Measurements from ENCODE around the gene SEL1L3.

Gene SEL1L3

DNA sequence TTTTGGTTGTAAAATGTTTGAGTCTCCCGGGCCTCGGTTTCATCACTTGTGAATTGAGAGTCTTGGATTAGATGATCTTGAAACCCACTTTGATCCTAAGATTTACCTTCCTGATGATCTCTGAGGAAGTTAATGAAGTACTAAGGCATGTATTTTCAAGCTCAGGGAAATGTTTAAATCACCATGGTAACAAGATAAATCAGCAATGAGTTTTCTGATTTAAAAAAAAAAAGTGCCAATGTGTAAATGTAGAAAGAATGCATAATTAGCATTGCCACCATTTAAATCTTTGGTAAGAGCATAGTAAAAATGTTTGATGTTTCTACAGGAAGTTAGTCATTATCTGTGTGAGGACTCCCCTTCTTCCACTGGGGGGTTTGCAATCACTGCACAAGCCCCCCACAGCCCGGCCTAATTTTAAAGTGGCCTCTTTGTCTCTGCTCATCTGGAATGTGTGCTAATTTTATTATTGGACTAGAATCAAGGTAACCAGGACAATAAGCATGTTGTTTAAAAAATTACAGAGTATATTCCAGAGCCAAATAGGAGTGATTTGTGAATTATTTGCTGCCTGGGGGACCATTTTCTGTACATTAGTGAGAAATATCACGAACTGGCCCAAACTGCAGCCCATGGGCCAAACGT, 113.5 kb downstream of the SEL1L3 start:
- Mint-ChIP-seq H3K27ac (no peak overlapping the region), H3K9me3 (no peaks in the 10 kb centered on the region), H3K4me3 (no peak overlapping the region), H3K4me1 (no peaks in the 10 kb centered on the region), H3K36me3 (peaks cover 45% of the 10 kb centered on the region)
- no peak for ATAC-seq
- DNase-seq (ENCODE audit: low spot score in 2 of 2) = no peak

DNA sequence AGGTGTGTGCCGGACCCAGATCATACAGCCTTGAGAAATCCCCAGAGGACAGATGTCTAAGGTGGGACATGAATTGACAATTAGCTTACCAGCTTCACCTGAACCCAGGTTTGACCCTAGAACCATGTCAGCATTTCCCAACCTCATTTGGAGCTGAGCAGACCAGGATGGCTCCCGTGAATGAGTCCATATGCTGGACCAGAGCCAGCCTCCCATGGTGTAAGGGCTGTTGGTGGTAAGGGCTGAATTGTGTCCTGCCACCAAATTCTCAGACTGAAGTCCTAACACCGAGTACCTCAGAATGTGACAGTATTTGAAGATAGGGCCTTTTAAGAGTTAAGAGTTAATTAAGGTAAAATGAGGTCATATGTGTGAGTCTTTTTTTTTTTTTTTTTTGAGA, 118.8 kb downstream of the SEL1L3 start:
- Mint-ChIP-seq H3K4me3 (no peak overlapping the region), H3K36me3 (peaks cover 12% of the 10 kb centered on the region), H3K4me1 (no peaks in the 10 kb centered on the region), H3K9me3 (no peaks in the 10 kb centered on the region), H3K27ac (no peak overlapping the region)
- no peak for ATAC-seq
- DNase-seq (ENCODE audit: low spot score in 2 of 2) = no peak

DNA sequence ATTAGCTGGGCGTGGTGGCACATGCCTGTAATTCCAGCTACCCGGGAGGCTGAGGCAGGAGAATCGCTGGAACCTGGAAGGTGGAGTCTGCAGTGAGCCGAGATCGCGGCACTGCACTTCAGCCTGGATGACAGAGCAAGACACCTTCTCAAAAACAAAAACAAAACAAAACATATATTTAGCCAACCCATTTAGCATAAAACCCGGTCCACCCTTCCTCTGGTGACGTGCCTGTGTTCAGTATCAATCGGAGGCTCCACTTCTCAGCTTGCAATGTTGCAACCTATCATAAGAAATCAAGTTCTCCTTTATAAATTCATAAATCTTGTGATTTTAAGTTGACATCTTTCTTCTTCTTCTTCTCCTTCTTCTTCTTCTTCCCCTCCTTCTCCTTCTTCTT, 133.2 kb downstream of the SEL1L3 start:
- Mint-ChIP-seq H3K4me3 (no peak overlapping the region), H3K4me1 (peaks cover 7% of the 10 kb centered on the region), H3K27ac (no peak overlapping the region), H3K36me3 (no peaks in the 10 kb centered on the region), H3K9me3 (no peaks in the 10 kb centered on the region)
- ATAC-seq = no peak
- DNase-seq (ENCODE audit: low spot score in 2 of 2) = no peak

DNA sequence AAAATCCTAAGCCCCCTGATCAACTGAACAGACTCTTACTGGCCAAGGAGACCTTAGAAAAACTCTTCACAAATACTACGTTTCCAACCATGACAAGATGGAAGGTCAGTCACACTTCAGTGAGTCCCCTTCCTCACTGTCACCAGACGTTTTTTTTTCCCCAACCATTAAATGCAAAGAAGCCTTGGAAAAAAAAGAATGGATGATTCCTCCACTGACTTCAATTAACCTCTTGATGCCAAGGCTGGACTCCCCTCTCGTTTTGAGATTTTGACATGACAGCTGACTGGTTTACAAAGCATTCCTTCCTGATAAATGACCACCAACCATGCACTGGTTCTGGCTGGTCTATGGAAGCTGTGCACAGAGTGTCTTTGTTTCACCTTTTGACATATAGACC, 133.9 kb downstream of the SEL1L3 start:
- no peak overlapping the region for H3K27ac Mint-ChIP-seq
- peaks cover 7% of the 10 kb centered on the region for H3K4me1 Mint-ChIP-seq
- no peaks in the 10 kb centered on the region for H3K36me3 Mint-ChIP-seq
- no peaks in the 10 kb centered on the region for H3K9me3 Mint-ChIP-seq
- ATAC-seq (no peak), DNase-seq (ENCODE audit: low spot score in 2 of 2) (no peak)
- no peak overlapping the region for H3K4me3 Mint-ChIP-seq

DNA sequence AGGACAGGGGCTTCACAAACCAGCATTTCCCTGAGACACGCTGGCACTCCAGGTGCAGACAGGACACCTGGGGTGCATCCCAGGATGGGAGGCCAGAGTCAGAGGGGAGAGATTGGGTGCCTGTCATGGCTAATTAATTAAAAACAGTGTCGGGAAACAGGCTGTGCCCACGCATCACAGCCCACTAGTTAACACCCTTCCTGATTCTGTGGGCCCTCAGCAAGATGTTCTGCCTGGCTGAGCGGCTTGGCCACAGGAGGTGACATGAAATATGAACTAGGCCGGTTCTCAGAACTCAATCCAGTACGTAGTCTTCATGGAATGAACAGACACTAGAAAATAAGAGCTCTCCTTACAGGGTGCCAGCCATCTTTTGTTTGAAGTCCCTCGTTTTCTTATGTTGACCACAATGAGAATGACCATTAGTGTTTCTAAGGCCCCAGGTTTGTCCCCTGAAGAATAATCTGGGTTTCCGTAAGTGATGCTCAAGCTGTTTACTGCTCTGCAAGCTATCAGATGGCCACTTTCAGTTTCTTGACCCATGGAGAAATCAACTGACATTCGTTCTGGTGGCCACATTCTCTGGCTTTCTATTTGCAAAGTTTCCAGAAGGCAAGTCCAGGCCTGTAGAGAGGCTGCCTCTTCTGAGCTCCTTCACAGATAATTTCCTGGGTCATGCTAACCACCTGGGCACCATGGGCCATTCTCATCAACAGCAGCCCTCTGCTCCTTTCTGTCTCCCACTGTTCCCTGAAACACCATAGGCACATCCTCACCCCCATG, 134.9 kb downstream of the SEL1L3 start:
- DNase-seq (ENCODE audit: low spot score in 2 of 2) (no peak), ATAC-seq (no peak)
- Mint-ChIP-seq H3K36me3 (no peaks in the 10 kb centered on the region), H3K9me3 (no peaks in the 10 kb centered on the region), H3K4me3 (no peak overlapping the region), H3K4me1 (peaks cover 7% of the 10 kb centered on the region), H3K27ac (no peak overlapping the region)

DNA sequence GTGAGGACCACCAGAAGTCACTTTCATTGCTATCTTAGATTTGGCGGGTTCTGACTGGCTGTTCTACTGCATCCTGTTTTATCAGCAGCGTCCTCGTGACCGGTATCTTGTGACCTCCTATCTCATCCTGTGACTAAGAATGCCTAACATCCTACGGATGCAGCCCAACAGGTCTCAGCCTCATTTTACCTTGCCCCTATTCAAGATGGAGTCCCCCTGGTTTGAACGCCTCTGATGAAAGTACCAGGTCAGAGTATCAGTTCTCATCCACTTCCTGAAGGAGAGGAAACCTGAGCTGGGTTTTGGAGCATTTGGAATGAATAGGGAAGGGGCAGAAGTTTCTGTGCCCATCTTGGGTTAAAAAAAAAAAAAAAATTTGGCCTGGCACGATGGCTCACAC, 136.9 kb downstream of the SEL1L3 start:
- Mint-ChIP-seq H3K36me3 (no peaks in the 10 kb centered on the region), H3K4me1 (peaks cover 7% of the 10 kb centered on the region), H3K9me3 (no peaks in the 10 kb centered on the region), H3K27ac (no peak overlapping the region), H3K4me3 (no peak overlapping the region)
- ATAC-seq (no peak), DNase-seq (ENCODE audit: low spot score in 2 of 2) (no peak)

DNA sequence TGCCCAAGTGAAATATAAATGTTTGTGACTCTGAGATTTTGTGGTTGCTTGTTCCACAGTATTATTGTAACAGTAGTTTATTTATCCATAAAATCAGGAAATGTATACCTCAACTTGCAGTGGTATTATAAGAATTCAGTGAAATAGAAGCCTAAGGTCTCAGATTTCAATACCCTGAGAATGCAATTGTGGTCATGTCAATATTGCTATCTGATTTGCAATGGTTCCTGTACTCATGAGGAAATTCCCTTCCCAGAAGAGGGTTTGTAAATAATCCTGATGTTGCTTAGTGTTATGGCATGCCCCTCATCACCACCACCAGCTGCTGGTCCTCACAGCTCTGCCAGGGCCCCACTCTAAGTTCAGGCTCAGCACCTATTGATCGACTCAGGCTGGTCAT, 139.4 kb downstream of the SEL1L3 start:
- no peak for DNase-seq (ENCODE audit: low spot score in 2 of 2)
- Mint-ChIP-seq H3K27ac (no peak overlapping the region), H3K4me1 (no peaks in the 10 kb centered on the region), H3K9me3 (no peaks in the 10 kb centered on the region), H3K4me3 (no peak overlapping the region), H3K36me3 (no peaks in the 10 kb centered on the region)
- ATAC-seq = no peak

DNA sequence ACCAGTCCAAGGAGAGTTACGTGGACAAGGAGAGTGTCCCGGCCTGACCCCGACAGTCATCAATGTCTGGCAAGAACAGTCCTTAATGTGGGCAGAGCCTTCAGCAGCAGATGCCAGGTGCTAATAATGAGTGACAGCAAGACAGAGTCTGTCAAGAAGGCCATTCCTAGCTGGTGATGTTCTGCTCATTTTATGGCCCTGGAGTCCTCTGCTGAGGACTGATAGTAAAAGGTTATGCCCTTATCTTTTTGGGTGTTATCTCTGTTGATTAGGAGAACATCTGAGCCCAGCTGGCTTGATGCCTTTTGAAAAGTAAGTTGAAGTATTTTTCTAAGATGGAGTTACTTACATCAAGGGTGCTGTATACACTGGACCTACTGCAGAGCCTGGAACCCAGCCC, 139.8 kb downstream of the SEL1L3 start:
- ATAC-seq (no peak), DNase-seq (ENCODE audit: low spot score in 2 of 2) (no peak)
- Mint-ChIP-seq H3K9me3 (no peaks in the 10 kb centered on the region), H3K4me3 (no peak overlapping the region), H3K4me1 (no peaks in the 10 kb centered on the region), H3K27ac (no peak overlapping the region), H3K36me3 (no peaks in the 10 kb centered on the region)

DNA sequence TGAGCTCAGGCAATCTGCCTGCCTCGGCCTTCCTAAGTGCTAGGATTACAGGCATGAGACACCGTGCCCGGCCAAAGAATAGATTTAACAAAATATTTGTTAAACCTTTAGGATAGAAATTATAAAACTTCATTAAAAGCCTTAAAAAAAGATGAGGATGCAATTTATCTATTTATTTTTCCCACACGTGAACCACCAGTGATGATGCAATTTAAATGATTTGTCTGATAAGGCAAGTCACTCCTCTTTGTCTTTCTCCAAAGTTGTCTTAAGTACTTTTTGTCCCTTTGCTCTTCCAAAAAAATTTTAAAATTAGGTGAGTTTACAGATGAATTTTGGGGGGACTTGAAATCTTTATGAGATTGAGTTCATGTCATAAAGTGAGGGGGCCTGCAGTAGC, 149.0 kb downstream of the SEL1L3 start:
- H3K27ac Mint-ChIP-seq = no peak overlapping the region
- H3K4me1 Mint-ChIP-seq = no peaks in the 10 kb centered on the region
- ATAC-seq = no peak
- H3K4me3 Mint-ChIP-seq = no peak overlapping the region
- H3K36me3 Mint-ChIP-seq = no peaks in the 10 kb centered on the region
- no peak for DNase-seq (ENCODE audit: low spot score in 2 of 2)
- peaks cover 2% of the 10 kb centered on the region for H3K9me3 Mint-ChIP-seq

DNA sequence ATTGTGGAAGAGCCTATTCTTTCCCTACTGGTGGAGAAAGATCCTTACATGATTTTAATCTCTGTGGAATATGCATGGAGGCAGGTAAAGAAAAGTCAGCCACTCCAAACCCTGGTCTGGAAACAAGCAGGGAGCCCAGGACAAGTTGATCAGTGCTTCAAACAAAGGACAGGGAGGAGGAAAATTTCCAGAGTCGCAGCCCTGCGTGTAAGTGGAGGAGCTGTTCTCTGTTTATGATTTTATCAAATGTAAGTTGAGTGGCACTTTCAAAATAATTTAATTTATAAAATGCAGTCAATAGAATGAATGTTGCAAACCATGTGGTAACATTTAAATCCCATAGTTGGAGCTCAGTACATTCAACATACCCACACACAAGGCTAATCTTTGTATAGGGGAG, 150.2 kb downstream of the SEL1L3 start:
- DNase-seq (ENCODE audit: low spot score in 2 of 2) = no peak
- Mint-ChIP-seq H3K27ac (no peak overlapping the region), H3K36me3 (no peaks in the 10 kb centered on the region), H3K4me1 (no peaks in the 10 kb centered on the region), H3K4me3 (no peak overlapping the region), H3K9me3 (peaks cover 2% of the 10 kb centered on the region)
- ATAC-seq = no peak

DNA sequence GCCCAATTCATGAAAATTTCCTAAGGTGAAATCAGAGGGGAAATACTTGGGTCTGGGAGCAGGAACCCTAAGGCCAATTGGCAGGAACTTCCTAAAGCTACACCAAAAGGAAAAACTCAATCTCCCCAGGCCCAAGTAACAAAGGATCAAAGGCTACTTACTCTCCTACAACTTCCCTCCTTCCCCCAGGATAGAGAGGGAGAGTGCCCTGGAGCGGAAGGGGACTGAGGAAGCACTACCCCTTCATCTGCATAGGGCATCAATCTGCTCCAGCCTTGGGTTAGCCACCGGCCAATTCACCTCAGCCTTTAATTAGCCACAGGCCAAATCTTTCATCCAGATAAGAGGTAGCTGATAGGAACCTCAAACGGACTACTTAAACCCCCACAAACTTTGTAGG, 152.2 kb downstream of the SEL1L3 start:
- DNase-seq (ENCODE audit: low spot score in 2 of 2) (no peak), ATAC-seq (no peak)
- Mint-ChIP-seq H3K36me3 (no peaks in the 10 kb centered on the region), H3K4me1 (no peaks in the 10 kb centered on the region), H3K9me3 (peaks cover 2% of the 10 kb centered on the region), H3K27ac (no peak overlapping the region), H3K4me3 (no peak overlapping the region)

DNA sequence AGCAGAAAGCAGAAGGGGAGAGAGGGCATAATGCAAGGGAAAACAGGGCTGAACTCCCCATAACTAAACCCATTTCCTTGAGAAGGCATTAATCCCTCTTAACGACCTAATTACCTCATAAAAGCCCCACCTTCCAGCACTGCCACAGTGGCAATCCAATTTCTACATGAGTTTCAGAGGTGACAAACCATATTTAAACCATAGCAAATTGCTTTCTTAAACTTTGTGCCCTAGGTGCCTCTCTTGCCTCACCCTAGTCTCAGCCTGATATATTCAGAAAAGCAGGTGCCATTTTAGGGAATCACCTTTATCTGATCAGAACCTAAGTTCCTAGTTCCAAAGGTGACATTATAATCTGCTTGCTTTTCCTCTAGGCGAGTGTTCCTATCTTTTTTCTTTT, 158.3 kb downstream of the SEL1L3 start:
- ATAC-seq (no peak), DNase-seq (ENCODE audit: low spot score in 2 of 2) (no peak)
- Mint-ChIP-seq H3K4me1 (no peaks in the 10 kb centered on the region), H3K4me3 (no peak overlapping the region), H3K36me3 (no peaks in the 10 kb centered on the region), H3K27ac (no peak overlapping the region), H3K9me3 (peaks cover 2% of the 10 kb centered on the region)

DNA sequence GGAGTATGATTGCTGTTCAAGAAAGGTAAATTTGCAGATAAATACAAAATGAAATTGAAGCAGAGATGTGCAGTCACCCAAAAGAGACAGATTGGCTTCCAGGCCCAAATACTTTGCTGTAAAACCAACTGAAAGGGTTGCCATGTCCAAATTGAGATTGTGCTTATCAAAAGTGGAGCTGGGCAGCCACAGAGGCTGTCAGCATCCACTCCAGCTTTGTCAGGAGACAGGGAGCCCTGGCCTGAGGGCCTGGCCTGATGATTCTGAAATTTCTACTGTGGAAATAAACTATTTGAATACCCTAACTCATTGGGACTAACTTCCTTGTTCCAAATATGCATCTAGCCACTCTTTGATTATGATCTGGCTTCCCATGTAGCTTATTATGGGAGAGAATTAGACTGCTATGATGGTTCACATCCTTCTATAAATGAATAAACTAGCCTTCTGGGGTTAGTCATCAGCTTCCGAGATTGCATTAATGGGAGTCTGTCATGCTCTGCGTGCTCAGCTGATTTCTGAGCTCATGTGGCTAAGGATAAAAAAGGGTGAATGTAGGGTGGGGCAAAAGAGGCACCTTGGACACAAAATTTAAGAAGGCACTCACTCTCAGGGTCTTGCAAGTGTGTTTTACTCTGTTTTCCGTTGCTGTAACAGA, 158.9 kb downstream of the SEL1L3 start:
- H3K27ac Mint-ChIP-seq = no peak overlapping the region
- H3K4me1 Mint-ChIP-seq = no peaks in the 10 kb centered on the region
- no peaks in the 10 kb centered on the region for H3K9me3 Mint-ChIP-seq
- ATAC-seq (no peak), DNase-seq (ENCODE audit: low spot score in 2 of 2) (no peak)
- H3K4me3 Mint-ChIP-seq = no peak overlapping the region
- no peaks in the 10 kb centered on the region for H3K36me3 Mint-ChIP-seq

DNA sequence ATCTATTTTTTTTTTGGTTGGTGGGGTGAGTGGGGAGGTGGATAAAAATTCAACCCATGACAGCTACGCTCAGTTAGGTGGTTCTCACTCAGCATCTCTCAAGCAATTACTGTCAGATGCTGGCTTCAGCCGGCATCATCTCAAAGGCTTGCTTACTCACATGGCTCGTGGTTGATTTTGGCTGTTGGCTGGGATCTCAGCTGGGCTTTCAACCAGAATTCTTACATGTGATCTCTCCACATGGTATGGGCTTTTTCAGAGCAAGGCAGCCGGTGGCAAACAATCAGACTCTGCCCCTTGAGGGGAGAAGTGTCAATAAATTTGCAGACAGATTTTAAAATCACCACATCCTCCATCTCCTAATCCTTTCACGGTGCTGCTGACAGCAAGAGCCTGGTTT, 159.9 kb downstream of the SEL1L3 start:
- H3K4me1 Mint-ChIP-seq = no peaks in the 10 kb centered on the region

DNA sequence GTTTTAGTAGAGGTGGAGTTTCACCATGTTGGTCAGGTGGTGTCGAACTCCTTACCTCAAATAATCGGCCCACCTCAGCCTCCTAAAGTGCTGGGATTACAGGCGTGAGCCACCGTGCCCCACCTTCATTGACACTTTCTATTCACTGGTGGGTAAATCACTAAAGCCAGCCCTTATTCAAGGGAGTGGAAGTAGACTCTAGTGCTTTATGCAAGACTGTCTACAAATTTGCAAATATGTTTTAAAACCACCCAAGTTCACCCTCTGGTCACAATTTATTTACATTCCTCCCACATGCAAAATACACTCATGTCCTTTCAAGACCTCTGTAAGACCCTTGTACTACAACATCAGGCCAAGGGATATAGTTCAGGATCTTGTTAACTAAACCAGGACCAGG, 162.1 kb downstream of the SEL1L3 start:
- Mint-ChIP-seq H3K9me3 (no peaks in the 10 kb centered on the region), H3K27ac (no peak overlapping the region), H3K4me3 (no peak overlapping the region), H3K4me1 (no peaks in the 10 kb centered on the region), H3K36me3 (no peaks in the 10 kb centered on the region)
- DNase-seq (ENCODE audit: low spot score in 2 of 2) = no peak
- no peak for ATAC-seq

More for the DNA sequence above, 159.9 kb downstream of the SEL1L3 start:
- no peak for DNase-seq (ENCODE audit: low spot score in 2 of 2)
- Mint-ChIP-seq H3K27ac (no peak overlapping the region), H3K36me3 (no peaks in the 10 kb centered on the region), H3K4me3 (no peak overlapping the region), H3K9me3 (no peaks in the 10 kb centered on the region)
- ATAC-seq = no peak

DNA sequence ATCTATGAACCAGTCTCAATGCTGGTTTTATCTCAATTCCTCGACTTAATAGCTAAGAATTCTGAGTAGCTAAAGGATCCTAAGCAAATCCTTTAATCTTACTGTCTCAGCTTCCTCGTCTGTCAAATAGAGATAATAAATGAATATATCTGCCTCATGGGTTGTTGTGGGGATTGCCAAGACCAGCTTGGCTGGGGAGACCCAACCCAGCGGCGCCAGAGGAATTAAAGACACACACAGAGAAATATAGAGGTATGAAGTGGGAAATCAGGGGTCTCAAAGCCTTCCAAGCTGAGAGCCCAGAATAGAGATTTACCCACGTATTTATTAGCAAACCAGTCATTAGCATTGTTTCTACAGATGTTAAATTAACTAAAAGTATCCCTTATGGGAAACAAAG, 165.3 kb downstream of the SEL1L3 start:
- Mint-ChIP-seq H3K9me3 (no peaks in the 10 kb centered on the region), H3K36me3 (no peaks in the 10 kb centered on the region), H3K27ac (no peak overlapping the region), H3K4me3 (no peak overlapping the region), H3K4me1 (peaks cover 6% of the 10 kb centered on the region)
- no peak for ATAC-seq
- no peak for DNase-seq (ENCODE audit: low spot score in 2 of 2)

Measured in stimulated activated effector memory CD8-positive, alpha-beta T cell treated with anti-CD3 and anti-CD28 coated beads, Interleukin-12 subunit alpha, Interleukin-12 subunit beta, amount 100 ng/mL, for 72 hours (primary cell).